ENCODE data around the gene HEXD.
A peak's percentile ranks its signal among the peaks of the same experiment; 100 is the strongest.

DNA sequence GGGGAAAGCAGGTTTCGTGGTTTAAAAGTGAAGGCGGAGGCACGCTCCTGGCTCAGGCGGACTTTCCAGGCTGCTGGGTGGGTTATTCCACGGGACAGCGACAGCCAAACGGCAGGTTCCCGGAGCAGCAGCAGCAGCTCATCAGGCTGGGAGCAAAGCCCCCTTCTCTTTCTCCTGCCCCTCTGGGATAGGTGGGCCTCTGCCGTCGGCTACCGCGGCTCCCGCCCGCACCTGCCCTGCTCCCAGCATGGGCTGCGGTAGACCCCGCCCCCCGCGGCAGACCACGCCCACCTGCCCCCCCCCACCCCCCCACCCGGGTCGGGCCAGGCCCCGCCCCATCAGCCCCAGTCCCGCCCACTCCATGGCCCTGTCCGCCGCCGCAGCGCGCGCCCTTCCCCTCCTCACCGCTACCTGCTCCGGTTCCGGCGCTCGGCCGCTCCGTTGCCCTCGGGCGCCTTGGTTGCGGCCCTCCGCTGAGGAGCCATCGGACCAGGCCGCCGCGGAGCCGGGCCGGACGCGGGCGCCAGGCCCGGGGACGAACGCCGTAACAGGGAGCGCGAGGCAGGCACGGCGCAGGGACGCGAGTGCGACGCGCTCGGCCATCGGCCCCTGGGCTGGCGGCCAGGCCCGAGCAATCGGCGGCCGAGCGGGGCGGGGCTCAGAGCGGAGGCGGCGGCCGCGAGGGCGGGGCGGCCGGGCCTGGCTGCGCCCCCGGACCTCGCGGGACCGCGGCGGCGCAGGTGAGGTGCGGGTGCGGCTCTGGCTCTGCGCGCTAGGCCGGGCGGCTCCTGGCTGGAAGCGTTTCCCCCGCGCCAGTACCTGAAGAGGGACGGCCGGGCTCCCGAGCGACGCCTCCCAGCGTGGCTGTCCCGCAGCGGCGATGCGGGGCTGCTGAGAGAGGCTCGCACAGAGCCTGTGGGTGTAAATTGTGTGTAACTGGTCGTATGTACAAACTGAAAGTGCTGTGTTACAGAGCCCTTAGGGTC lies at the start of gene HEXD, which contains the start of gene OGFOD3:
- TF ChIP-seq, protein P1, sequence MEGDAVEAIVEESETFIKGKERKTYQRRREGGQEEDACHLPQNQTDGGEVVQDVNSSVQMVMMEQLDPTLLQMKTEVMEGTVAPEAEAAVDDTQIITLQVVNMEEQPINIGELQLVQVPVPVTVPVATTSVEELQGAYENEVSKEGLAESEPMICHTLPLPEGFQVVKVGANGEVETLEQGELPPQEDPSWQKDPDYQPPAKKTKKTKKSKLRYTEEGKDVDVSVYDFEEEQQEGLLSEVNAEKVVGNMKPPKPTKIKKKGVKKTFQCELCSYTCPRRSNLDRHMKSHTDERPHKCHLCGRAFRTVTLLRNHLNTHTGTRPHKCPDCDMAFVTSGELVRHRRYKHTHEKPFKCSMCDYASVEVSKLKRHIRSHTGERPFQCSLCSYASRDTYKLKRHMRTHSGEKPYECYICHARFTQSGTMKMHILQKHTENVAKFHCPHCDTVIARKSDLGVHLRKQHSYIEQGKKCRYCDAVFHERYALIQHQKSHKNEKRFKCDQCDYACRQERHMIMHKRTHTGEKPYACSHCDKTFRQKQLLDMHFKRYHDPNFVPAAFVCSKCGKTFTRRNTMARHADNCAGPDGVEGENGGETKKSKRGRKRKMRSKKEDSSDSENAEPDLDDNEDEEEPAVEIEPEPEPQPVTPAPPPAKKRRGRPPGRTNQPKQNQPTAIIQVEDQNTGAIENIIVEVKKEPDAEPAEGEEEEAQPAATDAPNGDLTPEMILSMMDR (IDR thresholded peaks at IDR 0.05) = no peak
- TF ChIP-seq POLR2A (IDR thresholded peaks at IDR 0.05) (peak in 1 of 2 donors; percentile 38), POLR2AphosphoS5 (IDR thresholded peaks at IDR 0.05; ENCODE audit: insufficient read depth in 1 of 2, low read depth in 1 of 2) (peak in 1 of 2 donors; percentile 48)

Measured in vagina (tissue), 2 donors.